Measurements from ENCODE around the gene TIAM2.
"Not testable (repeated sequence)": the region's sequence is repeated elsewhere in the genome, so short reads cannot be mapped to it uniquely, and the experiment has no call there.

TIAM2 gene

DNA sequence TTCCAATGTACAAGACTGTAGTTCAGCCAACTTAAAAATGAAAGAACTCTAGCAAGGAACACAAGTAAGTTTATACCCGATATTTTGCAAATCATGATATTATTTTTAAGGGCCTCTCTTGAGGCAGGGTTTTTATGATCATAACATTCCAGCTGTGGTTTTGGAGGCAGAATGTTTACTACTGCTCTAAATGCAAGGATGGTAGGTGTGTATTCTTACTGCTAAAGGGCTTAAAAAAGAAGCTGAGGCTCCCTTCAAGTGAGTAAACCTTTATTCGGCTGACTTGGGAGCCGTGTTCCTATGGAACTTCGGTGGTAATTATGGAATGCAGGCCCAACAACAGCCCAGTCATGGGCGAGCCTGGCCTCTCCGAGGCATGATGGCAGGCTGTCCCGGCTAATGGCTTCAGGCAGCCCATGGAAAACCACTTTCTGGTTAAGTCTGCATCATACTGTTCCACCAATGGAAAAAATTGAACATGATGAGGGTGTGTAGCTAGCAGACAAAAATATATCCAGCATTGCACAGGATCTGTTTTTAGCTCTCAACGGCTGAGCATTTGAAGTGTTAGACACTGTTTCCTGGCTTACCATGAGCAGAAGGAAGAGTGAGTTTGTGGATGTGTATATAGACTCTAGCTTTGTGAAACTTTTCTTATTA, 111.5 kb downstream of the TIAM2 start:
- DNase-seq: no peak

DNA sequence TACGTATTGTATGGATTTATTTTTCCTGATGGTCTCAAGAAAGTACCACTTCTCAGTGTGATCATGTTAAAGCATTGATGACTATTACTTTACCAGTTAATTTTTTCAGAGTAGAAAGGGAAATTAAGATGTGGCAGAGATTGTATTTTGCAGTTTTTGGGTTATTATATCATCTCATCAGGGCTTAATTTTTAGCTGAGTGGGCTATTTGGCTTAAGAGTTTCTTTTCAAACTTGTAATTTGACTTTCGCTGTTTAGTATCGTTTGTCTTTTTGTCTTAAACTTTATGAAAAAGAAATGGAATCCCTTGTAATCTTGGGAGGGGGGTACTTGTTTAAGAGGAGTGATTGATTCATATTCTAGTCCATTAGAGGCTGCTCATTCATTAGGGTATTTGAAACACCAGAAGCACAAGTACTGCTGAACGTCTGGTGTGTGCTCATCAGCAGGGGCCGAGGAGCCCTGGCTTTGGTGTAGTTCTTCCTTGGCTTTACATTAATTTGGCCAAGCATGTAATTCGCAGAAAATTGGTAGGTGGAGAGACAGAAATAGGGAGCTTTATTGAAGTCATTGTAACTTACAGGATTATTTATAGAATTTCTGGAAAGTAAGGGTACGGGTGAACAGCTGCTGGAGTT, 112.4 kb downstream of the TIAM2 start:
- DNase-seq: no peak

DNA sequence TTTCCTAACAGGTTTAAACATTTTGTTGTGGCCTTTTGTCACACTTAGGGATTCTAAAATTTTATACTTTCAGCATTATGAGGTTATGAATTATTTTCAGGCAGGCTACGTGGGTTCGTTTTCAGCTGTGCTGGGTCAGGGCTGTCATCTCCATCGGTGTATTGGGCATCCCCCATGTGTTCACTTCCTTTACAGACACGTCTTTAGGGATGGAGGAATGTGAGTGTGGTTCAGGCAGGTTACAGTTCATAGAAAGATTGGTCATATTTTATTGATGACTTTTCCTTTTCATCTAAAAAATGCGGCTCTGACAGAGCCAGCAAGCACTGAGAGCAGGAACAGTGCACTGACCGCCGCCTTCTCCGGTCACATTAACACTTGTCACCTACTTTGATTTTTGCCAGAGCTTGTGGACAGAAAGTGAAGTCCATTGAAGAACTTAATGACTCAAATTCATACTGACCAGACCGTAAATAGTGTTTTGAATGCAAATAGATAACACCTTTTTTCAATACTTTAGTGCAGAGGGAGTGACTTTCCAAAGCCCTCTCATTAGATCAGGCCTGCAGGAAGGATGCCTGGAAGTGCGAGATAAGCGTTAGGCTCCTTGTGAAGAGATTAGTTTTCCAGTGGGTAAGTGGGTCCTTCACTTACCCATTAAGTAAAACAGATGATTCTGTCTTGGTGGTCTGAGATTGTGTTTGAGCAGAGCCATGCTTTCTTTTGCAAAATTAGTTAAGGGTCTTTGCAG, 113.1 kb downstream of the TIAM2 start:
- no peak for DNase-seq

DNA sequence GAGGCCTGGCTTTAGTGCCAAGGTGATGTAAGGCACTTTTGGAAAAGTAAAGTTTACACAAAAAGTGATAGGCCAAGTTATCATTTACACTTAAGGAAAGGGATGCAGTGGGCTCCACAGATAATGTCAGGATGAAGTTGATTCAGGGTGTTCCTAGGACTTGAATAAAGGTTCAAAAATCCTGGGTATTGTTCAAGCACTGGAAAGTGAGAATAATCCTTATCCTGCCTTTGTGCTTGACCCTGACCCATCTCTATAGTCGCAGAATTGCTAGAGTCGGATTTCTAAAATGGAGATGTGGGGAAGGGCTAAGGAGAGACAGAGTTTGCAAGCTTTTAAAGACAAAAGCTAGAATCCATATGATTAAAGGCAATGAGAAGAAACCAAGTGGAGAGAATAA, 115.6 kb downstream of the TIAM2 start:
- DNase-seq: no peak

- no peak for DNase-seq
Measured at GRCh38 chr6:155112757-155113156, 117.6 kb downstream of the TIAM2 start.

DNA sequence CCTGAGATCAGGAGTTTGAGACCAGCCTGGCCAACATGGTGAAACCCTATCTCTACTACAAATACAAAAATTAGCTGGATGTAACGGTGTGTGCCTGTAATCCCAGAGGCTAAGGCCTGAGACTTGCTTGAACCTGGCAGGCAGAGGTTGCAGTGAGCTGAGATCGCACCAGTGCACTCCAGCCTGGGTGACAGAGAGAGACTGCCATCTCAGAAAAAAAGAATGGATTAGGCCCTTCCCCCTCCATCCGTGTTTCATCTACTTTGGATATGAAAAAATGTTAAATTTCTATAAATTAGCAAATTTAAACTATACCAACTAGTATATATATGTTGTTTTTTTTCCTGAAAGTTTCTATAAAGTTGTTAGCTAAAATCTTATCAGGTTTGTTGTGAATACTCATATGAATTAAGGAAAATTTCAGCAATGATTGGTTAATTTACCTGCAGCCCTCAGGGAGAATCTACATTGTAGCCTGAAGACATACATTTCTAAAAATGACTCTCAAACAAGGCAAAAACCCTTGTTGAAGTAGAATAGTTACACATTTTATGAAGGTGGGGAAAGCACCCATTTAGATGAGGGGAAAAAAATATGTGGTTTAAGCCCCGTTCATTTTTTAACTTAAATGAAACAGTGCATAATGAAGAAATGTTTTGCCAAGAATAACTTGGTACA, 120.9 kb downstream of the TIAM2 start:
- DNase-seq: no peak

DNA sequence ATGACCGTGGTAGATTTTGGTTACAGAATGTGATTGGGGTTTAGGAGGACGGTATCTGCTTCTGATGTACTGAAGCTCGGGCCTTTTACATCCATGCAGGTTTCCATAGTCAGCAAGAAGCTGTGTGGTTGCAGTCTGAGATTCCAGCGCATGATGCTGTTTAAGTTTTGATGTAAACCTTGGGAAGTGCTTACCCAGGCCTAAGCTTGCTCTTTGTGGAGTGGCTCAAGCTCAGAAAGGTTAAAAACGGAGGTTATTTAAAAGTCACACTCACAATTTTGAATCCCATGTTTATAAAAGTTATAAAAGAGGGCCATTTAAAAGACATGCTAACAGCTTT, 121.4 kb downstream of the TIAM2 start:
- DNase-seq: no peak

GRCh38 chr6:155117256-155117655, 122.1 kb downstream of the TIAM2 start:
- DNase-seq: no peak

DNA sequence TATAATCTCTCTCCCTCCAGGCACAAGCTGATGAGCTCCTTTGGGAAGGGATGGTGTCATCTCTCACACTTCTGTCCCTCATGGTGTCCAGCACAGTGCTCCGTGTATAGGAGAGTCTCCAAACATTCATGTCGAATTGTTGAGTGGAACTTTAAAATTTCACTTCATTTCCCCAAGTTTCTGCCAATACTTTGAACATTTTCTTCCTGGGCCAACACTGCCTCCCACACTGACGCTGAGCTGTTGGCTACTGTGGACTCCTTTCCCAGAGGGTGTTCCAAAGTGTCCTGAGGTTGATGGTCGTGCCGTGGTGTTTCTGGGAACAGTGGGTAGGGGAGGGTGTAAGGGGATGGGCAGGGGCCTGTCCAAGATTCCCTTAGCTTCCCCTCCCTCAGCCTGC, 122.7 kb downstream of the TIAM2 start:
- no peak for DNase-seq

- DNase-seq: not testable (repeated sequence)
Measured at GRCh38 chr6:155119201-155119600, 124.1 kb downstream of the TIAM2 start.

GRCh38 chr6:155120034-155120433, 124.9 kb downstream of the TIAM2 start:
- DNase-seq: no peak

- no peak for DNase-seq
Measured at GRCh38 chr6:155121294-155121693, 126.2 kb downstream of the TIAM2 start.

DNA sequence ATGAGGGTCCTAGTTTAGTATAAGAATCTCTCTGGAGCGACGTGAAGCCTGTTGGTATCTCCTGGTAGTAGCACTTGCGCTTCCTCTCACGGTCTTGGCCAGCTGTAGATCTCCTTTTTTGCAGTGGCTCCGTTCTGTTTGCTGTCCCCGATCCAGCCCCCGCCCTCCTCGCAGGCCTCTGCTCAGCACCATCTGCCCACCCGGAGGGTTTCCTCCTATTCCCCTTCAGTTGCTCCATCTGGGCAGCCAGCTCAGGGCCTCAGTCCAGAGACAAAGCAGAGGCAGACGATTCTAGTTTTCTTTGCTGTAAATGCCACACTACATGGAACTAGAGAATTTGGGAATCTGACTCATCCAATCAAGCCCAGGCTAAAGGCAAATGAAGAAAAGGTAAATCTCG, 126.6 kb downstream of the TIAM2 start:
- DNase-seq: no peak

GRCh38 chr6:155122199-155122950, 127.3 kb downstream of the TIAM2 start:
- DNase-seq: no peak

- DNase-seq: no peak
Measured at GRCh38 chr6:155123520-155123919, 128.4 kb downstream of the TIAM2 start.

GRCh38 chr6:155125906-155126305, 130.8 kb downstream of the TIAM2 start:
- no peak for DNase-seq

- DNase-seq: no peak
Measured at GRCh38 chr6:155126727-155127439, 131.8 kb downstream of the TIAM2 start.

DNA sequence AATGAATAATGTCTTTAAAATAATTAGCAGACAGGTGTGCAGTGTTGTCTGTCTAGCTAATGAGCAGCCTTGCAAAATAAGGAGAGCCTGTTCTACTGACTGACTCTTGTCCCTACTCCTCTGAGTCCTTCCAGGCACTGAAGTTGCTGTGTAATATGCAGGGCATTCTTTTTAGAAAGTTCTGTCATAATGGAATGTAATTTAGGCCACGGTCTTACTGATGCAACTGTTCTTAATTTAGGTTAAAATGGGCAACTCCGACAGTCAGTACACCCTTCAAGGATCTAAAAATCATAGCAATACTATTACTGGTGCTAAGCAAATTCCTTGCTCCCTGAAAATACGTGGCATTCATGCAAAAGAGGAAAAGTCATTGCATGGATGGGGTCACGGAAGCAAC, 133.9 kb downstream of the TIAM2 start:
- DNase-seq: no peak

GRCh38 chr6:155129744-155130143, 134.6 kb downstream of the TIAM2 start:
- no peak for DNase-seq

DNA sequence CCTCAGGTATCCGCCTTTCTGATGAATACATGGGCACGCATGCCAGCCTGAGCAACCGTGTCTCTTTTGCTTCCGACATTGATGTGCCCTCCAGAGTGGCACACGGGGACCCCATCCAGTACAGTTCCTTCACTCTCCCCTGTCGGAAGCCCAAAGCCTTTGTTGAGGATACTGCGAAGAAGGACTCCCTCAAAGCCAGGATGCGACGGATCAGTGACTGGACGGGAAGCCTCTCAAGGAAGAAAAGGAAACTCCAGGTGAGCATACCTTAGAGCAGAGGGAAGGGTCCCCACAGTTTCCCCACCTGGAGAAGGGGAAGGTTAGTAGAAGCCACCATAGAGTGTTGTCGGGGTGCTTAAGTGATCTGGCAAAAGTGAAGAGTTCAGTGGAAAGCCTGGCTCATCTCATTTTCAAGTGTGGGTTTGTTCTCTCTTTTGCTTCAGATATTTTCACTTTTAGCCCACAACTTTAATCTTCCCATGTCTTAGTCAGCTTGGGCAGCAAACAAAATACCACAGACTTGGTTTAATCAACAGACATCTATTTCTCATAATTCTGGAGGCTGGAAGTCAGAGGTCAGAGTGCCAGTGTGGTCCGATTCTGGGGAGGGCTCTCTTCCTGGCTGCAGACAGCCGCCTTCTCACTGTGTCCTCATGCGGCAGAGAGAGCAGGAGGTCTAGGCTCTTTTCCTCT, 135.2 kb downstream of the TIAM2 start:
- no peak for DNase-seq

DNA sequence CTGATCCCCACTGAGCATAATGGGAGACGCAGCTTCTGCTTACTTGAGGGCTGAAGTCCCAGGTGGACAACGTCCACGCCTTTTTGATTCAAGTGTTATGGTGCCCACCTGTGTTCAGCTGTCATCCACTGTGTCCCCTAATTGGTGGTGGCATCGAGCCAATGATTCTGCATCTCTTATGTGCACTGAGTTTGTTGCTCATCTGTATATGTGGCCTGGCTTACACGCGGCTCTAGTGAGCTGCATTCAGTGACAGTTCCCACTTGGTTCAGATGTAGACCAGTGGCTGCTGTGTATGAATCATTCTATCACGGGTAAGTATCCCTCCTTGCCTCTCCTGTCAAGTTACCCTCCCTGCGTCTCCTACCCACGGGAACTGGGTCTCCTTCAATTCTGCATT, 137.5 kb downstream of the TIAM2 start:
- DNase-seq: no peak

GRCh38 chr6:155141002-155141401, 145.9 kb downstream of the TIAM2 start:
- no peak for DNase-seq
